ENCODE measurements around the gene DCST2.

DNA sequence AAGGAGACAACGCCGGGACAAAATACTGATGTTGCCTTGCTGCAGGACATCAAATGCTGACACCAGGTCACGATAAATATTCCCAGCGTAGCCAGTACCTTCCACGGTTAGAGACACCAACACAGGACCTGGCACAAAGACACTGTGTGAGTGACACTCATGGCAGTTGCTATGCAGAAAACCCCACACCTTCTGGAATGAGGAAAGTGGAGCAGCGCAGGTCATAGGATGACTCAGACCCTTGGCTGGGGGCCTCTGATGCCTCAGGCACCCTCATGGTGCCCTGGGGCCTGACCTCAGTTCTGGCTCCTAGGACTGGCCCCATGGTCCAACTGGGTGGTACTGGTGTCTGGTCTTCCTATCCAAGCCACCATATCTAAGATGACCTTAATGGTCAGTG lies 7.0 kb downstream of the DCST2 start:
- TF ChIP-seq, protein P1, sequence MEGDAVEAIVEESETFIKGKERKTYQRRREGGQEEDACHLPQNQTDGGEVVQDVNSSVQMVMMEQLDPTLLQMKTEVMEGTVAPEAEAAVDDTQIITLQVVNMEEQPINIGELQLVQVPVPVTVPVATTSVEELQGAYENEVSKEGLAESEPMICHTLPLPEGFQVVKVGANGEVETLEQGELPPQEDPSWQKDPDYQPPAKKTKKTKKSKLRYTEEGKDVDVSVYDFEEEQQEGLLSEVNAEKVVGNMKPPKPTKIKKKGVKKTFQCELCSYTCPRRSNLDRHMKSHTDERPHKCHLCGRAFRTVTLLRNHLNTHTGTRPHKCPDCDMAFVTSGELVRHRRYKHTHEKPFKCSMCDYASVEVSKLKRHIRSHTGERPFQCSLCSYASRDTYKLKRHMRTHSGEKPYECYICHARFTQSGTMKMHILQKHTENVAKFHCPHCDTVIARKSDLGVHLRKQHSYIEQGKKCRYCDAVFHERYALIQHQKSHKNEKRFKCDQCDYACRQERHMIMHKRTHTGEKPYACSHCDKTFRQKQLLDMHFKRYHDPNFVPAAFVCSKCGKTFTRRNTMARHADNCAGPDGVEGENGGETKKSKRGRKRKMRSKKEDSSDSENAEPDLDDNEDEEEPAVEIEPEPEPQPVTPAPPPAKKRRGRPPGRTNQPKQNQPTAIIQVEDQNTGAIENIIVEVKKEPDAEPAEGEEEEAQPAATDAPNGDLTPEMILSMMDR (IDR thresholded peaks at IDR 0.05; ENCODE audit: low read depth, low read length), result no peak
- TF ChIP-seq EZH2phosphoT487 (IDR thresholded peaks at IDR 0.05; ENCODE audit: low read depth), result no peak
